Right lobe of liver (tissue), 4 donors: ENCODE measurements around the gene NOS1.

Experiments
- POLR2A ChIP-seq: fragments of 450-650 bp; IDR thresholded peaks from one replicate; pipeline ENCODE4 v1.6.1; 2017; ENCODE audit warnings: antibody characterized with exemption, mild to moderate bottlenecking
- TF ChIP-seq, protein P1 (sequence below), 4 donors: fragments of 200-600 bp in 3 of 4; fragments of 450-650 bp in 1 of 4; IDR thresholded peaks; one replicate each; pipeline versions ENCODE4 v1.5.1 to v1.8.0; 2016 to 2022; ENCODE audit warnings: antibody characterized with exemption in 4 of 4, mild to moderate bottlenecking in 2 of 4
- donor health status: DM: no; HTN: no; CAD: no.
- donor health status: DM: no; HTN: no; CAD: no.
- donor health status: DM: no; HTN: yes; CAD: no.

DNA sequence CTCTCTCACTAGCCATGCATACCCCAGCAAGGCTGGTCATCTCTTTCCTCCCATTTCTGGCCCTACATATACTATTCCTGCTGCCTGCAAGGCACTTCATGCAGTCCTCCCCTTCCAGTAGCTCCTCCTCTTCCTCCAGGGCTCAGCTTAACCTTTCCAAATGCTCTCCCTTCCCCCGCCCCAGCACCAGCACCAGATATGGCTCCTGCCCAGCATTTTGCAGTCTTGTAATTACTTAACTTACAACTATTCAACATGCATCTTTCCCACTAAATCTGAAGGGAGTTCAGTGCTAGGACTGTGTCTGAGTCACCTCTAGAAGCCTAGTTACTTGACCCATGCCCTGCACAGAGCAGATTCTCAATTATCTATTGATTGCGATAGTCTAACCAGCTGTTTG is 169.4 kb downstream of the NOS1 start:
- TF ChIP-seq POLR2A: no peak
- TF ChIP-seq, protein P1, sequence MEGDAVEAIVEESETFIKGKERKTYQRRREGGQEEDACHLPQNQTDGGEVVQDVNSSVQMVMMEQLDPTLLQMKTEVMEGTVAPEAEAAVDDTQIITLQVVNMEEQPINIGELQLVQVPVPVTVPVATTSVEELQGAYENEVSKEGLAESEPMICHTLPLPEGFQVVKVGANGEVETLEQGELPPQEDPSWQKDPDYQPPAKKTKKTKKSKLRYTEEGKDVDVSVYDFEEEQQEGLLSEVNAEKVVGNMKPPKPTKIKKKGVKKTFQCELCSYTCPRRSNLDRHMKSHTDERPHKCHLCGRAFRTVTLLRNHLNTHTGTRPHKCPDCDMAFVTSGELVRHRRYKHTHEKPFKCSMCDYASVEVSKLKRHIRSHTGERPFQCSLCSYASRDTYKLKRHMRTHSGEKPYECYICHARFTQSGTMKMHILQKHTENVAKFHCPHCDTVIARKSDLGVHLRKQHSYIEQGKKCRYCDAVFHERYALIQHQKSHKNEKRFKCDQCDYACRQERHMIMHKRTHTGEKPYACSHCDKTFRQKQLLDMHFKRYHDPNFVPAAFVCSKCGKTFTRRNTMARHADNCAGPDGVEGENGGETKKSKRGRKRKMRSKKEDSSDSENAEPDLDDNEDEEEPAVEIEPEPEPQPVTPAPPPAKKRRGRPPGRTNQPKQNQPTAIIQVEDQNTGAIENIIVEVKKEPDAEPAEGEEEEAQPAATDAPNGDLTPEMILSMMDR (IDR thresholded peaks at IDR 0.05): no peak
